ENCODE data around the gene COPG1.

COPG1 gene

DNA sequence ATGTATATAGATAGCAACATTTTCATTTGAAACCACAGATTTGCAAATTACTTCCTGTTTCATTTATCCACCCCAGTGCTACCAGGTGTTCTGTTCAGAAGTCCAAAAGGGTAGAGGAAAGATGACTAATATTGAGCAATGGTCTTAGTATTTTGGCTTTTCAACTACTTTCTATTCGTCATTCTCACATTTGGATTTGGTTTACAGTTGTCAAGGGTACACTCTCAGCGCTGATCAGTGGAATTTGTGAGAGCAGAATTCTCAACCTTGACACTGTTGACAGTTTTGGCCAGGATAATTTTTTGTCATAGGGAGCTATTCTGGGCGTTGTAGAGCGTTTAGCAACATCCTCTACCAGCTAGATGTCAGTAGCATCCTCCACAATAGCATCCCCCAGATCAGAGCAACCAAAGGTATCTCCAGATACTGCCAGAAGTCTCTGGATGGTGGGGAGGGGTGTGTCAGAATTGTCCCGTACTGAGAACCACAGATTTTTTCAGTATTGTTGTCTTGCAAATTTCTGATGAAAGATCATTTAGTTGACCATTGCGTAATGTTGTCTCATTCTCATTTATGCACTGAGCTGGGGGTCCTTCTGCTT is 33.4 kb downstream of the COPG1 start:
- DNase-seq = peak; percentile 48

DNA sequence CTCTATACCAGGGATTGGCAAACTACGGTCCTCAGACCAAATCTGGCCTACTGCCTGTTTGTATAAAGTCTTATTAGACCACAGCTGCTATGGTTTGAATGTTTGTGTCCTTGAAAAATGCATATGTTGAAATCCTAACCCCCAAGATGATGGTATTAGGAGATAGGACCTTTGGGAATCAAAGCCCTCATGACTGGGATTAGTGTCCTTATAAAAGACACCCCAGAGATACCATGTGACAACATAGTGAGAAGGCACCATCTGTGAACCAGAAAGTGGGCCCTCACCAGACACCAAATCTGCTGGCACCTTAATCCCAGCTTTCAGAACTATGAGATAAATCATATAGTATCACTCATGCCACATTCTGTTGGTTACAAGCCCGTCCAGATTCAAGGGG is 36.7 kb downstream of the COPG1 start:
- no peak for DNase-seq

DNA sequence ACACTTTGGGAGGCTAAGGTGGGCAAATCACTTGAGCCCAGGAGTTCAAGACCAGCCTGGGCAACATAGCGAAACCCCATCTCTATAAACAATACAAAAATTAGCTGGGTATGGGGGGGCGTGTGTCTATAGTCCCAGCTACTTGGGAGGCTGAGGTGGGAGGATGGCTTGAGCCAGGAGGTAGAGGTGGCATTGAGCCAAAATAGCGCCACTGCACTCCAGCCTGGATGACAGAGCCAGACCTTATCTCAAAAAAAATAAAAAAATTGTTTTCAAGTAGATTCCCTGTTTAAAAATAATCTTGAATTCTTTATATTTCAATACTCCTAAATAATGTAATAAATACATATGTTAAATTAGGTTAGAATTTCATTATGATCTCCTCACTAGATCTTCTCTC is 39.0 kb downstream of the COPG1 start:
- no peak for DNase-seq

DNA sequence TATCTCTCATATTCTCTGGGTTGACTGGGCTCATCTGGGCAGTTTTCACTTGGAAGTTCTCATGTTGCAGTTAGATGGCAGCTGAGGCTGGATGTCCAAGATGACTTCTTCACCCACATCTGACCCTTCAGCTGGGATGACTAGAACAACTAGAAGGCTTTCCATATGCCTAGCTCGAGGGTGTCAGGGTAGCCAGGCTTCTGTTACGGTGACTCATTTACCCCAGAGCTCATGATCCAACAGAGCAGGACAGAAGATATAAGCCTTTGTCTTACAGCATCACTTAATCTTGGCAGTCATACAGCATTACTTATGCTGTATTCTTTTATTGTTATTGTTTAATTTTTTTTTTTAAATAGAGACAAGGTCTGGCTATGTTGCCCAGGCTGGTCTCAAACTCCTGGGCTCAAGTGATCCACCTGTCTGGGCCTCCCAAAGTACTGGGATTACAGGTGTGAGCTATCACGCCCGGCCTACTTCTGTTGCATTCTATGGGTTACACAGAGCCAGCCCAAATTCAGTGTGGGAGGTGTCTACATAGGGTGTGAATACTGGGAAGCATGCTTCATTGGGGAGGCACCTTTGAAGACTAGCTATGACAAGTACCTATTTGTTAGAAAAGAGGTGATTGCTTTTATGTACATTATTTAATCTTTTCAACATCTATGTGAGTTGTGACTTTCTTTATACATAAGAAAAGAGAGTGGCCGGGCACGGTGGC is 40.0 kb downstream of the COPG1 start:
- DNase-seq = no peak

DNA sequence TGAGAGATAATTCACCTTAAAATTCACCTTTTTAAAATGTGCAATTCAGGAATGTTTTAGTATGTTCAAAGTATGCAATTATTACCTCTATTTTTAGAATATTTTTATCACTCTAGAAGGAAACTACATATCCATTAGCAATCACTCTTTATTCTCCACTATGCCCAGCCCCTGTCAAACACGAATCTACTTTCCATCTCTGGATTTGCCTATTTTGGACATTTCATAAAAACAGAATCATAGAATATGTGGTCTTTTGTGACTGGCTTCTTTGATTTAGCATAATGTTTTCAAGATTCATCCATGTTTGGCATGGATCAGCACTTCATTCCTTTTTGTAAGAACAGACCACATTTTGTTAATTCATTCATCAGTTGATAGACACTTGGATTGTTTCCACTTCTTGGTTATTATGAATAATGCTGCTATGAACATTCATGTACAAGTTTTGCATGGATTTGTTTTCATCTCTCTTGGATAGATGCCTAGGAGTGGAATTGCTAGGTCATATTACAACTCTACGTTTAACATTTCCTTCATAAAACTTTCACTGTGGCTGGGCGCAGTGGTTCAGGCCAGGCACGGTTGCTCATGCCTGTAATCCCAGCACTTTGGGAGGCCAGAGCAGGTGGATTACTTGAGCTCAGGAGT is 42.0 kb downstream of the COPG1 start:
- DNase-seq = no peak

DNA sequence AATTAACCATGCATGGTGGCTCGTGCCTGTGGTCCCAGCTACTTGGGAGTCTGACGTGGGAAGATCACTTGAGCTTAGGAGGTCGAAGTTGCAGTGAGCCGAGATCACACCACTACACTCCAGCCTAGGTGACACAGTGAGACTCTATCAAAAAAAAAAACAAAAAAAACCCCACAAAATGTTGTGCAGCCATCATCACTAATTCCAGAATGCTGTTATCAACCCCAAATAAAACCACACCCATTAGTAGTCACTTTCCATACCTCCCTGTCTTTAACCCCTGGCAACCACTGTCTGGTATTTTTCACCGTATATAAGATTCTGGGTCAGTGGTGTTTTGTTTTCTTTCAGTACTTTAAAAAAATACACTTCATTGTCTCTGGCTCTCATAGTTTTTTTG is 45.9 kb downstream of the COPG1 start:
- no peak for DNase-seq

DNA sequence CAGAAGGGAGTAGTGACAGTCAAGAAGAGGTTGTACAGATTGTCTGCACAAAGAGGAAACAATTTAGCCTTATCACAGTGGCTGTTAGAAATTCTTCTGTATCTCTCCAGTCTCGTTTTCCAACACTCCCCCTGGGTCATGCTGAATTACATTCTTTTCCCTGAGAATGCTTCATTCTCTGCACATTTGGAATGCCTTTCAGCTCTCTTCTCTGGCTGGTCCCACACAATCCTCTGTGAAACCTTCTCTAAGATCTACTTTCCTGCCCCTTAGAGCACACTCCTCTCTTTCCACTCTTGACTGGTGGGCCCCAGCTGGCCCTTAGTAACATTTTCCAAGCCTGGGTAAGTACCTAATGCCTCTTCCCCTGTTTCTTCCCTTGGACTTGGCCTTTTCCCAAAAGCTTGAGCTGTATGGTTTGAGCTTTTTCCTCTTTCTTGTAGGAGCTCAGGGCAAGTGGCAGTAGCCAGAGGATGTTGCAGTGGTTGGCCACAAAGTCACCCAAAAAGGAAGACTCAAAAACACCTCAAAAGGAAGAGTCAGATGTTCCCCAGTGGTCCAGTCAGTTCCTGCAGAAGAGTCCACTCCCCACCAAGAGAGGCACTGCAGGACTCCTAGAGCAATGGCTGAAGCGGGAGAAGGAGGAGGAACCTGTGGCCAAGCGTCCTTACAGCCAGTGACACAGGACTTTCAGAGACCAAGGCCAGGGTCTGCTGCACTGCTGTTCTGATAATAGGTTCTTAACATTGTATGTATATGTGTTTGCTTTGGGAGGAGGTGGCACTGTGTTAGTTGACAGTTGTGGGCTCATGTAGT is 54.9 kb downstream of the COPG1 start:
- DNase-seq = no peak

DNA sequence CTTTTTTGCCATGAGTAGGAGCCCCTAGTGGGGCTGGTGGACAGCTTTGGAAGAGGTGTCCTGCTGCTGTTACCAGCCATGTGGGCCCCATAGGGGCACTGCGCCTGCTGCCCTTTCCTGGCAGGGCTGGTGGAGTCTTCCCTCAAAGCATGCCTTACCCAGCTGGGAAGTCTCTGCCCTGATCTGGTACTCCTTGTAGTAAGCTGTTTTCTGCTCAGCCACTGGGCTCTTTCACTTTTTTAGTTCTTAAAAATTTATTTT is 55.5 kb downstream of the COPG1 start:
- no peak for DNase-seq

DNA sequence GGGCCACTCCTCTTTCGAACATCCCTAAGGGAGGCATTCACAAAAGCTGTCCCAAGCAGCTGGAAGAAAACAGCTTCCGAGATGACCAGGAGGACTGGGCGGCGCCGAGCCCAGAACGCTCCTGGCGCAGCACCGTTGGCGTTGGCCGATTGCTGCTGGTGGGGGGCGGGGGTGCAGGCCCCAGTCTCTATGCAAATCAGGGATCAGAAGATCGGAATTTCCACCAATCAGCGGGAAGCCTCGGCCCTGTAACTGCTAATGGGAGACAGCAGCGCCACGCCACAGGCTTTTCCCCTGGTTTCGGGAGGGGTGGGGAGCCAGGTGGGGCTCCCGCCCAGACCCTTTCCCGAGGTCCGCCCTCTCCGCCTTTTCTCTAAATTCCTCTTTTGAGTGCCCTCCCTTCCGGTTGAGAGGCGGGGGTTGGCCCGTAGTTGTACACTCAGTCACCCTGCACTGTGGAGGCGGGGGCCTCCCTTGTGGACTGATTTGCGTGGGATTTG is 56.2 kb downstream of the COPG1 start:
- DNase-seq = no peak

DNA sequence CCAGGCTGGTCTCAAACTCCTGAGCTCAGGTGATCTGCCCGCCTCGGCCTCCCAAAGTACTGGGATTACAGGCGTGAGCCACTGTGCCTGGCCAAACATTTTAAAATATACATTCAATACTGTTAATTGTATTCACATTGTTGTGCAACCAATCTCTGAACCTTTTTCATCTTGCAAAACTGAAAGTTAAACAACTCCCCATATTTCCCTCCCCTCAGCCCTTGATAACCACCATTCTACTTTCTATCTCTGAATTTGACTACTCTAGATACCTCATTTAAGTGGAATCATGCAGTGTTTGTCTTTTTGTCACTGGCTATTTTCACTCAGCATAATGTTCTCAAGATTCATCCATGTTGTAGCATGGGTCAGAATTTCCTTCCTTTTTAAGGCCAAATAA is 59.2 kb downstream of the COPG1 start:
- DNase-seq = no peak

DNA sequence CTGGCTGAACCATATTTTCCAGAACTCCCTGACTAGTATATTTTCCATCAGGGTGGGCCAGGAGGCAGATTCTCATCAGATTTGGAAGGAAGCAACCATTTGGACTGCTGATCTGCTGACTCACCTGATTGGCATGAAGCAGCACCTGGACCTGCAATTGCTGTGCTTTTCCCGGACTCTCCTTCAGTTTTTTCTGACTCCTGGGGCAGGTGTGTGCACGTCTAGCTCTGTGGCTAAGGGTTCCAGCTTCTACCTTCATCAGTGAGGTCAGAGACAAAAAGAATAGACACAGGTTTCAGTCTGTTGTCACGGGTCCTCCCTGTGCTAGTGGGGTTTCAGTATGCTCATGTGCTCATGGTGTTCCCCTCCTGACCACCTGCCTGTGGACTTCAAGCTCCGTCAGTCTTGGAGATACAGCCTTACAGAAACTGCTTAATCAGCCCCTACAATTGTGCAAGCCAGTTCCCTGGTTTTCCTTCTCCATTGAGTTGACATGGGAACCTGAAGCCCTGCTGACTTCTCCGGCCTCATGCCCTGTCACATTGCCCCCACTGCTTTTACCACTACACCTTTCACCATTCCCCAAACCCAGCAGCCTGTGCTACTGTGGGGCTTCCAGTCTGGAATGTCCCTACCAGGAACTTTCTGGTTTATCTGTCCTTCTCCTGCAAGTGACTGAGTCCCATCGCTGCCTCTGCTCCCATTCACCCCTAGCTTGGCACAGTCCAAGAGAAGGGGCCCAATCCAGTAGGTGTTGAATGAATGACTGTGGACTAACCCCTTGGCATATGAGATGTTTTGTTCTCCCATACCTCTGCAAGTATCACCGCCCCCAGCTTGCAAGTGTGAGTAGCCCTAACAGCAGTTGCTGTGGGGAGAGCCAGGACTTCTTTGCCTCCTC is 61.0 kb downstream of the COPG1 start:
- DNase-seq = no peak

DNA sequence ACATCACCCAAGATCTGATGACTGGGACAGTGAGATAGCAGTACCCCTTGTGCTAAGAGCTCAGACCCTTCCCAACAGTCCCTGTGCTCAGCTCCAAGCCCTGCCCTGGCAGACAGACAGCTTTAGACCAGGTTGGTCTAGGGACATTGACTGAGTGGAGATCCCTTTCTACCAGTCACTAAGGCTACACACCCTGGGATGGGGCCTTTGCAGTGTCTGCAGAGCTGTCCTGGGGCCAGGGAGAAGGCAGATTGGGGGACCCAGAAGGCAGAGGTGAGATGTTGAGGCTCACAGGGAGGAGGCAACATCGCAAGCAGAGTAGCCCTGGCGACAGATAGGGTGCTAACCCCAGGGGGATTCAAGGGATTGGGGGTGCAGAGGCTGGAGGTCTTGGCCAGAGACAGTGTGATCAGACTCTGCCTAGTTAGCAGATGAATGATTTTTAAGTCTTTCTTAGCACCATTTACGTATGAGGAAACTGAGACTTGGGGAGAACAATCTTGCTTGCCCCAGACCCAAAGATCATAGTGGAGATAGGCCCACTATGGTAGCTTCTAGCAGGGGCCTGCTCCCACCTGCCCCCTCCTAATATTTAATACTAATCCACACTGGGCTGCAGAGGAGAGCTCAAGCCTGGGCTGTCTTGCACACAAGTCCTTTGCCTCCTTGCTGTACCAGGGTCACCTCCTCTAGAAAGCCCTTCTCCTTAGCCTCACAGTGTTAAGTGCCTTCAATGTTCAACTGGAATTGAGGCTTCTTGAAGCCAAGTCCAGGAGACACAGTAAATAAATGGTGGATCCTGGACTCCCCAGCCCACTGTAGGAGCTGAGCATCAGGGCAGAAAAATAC is 61.9 kb downstream of the COPG1 start:
- DNase-seq = no peak

DNA sequence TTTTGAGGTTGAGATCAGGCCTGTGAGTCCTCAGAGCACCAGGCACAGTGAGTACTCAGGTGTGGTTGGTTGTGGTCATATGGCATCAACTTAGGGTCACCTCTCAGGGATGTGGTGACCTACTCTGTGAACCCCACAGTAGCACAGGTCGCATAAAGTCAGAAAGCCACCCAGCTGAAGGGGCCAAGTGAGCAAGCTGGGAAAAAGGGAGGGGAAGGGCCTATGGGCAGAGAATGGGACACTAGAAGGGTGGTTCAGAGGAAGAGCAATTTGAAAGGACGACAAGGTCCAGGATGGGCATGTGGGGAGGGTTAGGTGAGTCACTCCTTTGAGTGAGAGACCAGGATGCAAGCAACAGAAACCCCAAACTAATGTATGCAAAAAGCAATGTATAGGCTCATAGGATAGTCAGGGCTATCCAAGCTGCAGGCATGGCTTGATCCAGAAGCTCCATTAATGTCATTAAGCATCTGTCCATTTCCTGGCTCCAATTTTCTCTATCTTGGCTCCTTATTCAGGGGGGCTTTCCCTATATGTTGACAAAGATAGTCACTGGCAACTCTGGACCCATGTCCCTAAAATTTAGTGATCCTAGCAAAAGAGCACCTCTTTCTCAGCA is 62.7 kb downstream of the COPG1 start:
- DNase-seq = no peak

DNA sequence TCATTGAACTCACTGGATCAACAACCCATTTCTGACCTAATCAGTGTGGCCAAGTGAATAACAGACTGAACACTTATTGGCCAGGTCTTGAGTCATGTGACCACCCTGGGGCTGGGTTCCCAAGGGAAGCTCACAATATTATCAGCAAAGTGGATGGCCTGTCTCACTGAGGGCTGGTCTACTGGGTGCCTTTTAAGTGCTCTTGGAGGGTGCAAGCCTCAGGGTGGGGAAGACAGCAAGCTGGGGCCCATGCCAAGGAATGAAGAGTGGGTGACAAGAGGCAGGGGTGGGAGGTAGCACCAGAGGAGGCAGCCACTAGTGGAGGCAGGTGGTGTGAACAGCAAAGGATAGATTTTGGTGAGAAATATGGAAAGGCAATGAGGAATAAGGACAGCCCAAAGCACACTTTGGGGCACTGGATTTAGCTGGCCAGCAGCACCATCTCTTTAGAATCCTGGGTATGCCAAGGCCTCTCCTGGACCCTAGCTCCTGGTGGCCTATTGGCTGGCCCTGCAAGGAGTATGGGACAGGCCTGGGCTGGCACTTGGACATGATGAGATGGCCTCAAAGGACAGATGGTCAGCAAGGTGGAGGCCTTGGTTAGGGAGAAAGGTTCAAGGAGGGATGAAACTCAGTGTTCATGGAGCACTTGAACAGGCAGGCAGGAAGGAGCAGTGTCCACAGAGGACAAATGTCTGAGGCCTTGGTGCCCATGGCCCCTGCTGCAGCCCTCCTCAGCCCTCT is 63.4 kb downstream of the COPG1 start:
- DNase-seq = no peak

DNA sequence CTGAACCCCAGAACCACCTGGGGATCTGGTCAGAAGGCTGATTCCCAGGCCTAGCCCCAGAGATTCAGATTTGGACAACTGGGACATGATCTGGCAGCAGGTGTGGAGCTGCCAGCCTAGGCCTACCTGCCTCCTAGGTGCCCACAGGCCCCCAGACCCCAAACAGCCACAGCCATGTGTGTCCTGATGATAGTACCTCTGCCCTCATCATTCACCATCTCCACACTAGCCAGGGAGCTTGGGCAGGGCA is 63.9 kb downstream of the COPG1 start:
- DNase-seq = no peak

DNA sequence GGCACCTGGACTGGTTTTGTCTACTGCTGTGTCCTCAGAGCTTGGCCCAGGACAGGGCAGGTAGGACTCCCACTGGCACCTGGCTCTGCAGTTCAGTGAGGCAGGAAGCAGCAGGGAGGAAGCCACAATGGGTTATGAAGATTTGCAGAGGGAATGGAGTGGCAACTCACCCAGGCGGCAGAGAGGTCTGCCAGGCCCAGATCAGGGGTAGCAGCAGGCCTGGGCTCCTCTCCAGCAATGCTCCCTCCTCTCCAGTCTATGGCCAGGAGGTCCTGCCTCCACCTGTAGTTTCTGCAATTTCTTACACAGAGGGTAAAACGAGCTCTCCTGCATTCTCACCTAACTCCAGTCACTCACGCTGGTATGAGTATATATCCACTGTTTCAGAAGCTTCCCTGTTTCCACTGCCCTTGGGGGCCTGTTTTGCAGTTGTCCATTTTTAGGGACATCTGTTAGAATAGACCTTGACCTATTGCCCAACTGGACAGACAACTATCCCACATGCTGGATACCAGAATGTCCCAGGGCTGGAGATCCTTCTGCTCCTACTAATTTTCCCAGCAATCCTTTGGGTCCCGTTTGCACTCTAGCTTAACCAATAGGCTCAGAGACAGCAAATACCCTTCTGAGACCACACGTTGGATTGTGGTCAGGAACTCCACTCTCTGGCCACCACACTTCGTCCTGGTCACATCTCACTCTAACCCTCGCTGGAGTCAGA is 64.4 kb downstream of the COPG1 start:
- no peak for DNase-seq

DNA sequence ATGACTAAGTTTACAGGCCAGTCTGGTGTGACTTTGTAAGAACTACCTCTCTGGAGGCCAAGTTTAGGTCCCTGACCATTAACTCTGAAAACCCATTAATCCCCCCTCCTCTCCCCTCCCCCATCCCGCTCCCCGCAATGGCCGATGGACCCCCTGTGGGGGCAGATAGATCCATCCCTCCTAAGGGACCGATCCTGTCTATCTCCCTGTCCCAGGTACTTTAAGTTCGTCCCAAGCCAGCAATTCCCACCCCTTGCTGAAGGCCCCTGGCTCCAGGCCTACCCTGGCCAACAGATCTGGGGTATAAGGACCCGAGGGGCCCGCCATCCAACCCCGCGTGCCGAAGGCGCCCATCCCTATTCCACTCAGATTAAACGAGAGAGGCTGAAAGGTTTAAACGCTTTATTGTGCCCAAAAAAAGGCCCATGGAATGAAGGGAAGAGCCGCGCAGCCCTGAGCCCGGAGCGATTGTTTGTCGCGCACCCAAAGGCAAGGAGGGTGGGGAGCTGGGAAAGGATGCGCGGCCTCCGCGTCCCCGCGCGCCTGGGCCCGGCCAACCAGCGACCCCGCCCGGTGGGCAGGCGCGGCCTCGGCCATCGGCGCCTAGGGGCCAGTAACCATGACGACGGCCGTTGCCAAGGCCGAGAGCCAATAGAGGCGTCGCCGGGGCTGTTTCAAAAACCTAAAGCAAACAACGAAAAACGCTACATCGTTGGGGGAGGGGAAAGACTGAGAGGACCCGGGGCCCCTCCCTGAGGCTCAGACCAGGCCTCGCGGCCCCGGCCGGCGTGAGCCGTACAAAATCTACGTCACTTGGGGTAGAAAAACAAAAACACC is 65.2 kb downstream of the COPG1 start:
- peak; percentile 73 for DNase-seq

DNA sequence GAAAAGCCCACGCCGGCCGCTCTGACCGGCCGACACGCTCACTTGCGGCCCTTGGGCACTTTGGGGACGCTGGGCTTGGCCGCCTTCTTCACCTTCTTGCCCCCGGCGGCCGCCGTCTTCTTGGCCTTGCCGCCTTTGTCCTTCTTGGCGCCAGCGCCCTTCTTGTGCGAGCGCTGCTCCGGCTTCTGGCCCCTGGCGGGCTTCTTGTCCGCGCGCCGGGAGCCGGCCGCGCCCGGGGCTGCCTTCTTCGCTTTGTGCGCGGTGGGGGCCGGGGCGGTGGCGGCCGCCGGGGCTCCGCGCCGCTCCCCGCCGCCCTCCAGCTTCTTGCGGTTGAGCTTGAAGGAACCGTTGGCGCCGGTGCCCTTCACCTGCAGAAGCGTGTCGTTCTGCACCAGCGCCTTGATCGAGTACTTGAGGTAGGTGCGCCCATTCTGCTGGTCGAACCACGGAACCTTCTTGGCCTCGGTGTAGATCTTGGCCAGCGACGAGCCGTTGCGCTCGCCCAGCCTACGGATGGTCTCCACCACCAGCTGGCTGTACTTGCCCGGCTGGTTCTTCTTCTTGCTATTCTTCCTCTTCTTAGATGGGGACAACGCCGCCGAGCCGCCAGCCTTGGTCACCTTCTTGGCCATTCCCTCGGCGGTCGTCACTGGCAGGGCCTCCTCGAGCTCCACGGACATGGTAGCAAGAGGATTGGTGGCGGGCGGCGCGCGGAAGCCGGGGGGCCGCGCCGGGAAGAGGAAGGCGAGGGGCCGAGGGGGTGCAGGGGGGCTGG is 66.0 kb downstream of the COPG1 start:
- DNase-seq = peak; percentile 45

DNA sequence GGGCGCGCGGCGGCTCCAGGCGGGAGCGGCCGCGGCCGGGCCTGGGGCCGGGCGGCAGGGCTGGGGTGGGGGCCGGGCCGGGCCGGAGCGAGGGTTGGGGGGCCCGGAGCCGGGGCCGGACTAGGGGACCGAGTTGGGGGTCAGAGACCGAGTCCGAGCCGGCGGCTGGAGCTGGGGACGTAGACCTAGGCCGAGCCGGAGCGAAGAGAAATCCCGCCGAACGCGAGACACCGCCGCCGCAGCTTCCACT is 66.5 kb downstream of the COPG1 start:
- DNase-seq = no peak
